HEK293 (cell line): ENCODE data around the gene VWA5A.

Source experiments
- HOXD13 ChIP-seq: sonication (generic); formaldehyde crosslinking; IDR thresholded peaks from 2 replicates; pipeline ENCODE4 v1.8.0; 2022; ENCODE audit warnings: missing genetic modification reagents, borderline replicate concordance
- MZF1 ChIP-seq: fragments of 450-650 bp; formaldehyde crosslinking; IDR thresholded peaks from 2 replicates; pipeline ENCODE4 v1.5.1; 2017; ENCODE audit warnings: missing biosample characterization, missing genetic modification characterization, borderline replicate concordance
- YY1 ChIP-seq: fragments of 450-650 bp; formaldehyde crosslinking; IDR thresholded peaks from 2 replicates; pipeline ENCODE4 v1.5.1; 2018; ENCODE audit warnings: missing biosample characterization, missing genetic modification characterization
- ZEB2 ChIP-seq: fragments of 450-650 bp; formaldehyde crosslinking; IDR thresholded peaks from 2 replicates; pipeline ENCODE4 v1.5.1; 2016; ENCODE audit warnings: missing biosample characterization, missing genetic modification characterization
- ZNF133 ChIP-seq: fragments of 450-650 bp; formaldehyde crosslinking; IDR thresholded peaks from 2 replicates; pipeline ENCODE4 v1.5.1; 2016; ENCODE audit warnings: missing biosample characterization, missing genetic modification characterization
- ZNF140 ChIP-seq: fragments of 450-650 bp; formaldehyde crosslinking; IDR thresholded peaks from 2 replicates; pipeline ENCODE4 v1.5.1; 2016; ENCODE audit warnings: missing biosample characterization, missing genetic modification characterization
- ZNF169 ChIP-seq: fragments of 450-650 bp; formaldehyde crosslinking; IDR thresholded peaks from 2 replicates; pipeline ENCODE4 v1.5.1; 2016; ENCODE audit warnings: missing biosample characterization, missing genetic modification characterization
- ZNF302 ChIP-seq: fragments of 450-650 bp; formaldehyde crosslinking; IDR thresholded peaks from 2 replicates; pipeline ENCODE4 v1.5.1; 2016; ENCODE audit warnings: missing biosample characterization, missing genetic modification characterization, low read depth
- ZNF529 ChIP-seq: fragments of 450-650 bp; formaldehyde crosslinking; IDR thresholded peaks from 2 replicates; pipeline ENCODE4 v1.5.1; 2017; ENCODE audit warnings: missing genetic modification characterization, missing biosample characterization; ENCODE audit not compliant: insufficient replicate concordance
- TF ChIP-seq, protein P1 (sequence below): fragments of 450-650 bp; formaldehyde crosslinking; IDR thresholded peaks from 2 replicates; pipeline ENCODE4 v1.5.1; 2016; ENCODE audit warnings: missing biosample characterization, missing genetic modification characterization

DNA sequence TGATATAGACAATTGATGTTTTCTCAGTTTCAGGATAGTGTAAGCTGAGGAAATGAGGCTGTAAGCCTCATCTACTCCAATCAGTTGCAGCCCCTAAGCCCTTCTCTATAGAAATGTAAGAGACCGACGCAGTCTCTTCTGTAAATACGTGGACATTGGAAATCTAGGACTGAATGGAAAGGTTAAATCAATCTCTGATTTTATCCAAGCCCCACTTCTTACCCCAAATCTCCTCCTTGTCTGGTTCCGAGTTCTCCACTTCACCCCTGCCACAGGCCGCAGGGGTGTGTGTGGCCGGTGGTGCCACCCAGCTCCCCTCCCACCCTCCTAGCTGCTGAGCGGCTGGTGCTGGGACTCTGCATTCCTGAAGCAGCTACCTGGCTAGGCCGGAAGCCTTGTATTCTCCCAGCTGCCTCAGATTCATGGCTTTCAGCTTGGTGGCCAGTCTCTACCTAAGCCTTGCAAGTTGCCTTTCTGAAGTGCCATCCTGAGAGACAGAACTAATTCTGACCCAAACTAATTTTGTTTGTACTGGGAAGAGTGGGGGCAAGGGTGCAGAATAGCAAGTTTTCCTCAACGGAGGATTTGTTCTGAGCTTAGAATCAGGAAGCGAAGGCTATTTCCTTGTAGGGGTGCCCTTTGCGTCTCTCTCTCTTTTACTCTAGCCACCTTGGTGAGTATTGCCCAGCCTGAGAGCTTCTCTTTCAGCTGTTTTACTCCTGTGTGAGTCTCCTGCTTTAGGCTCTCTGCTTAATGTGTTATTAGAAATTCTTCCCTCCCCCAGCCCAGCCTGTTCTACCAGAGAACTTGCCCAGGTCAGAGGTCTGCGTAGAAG lies 749 bp downstream of the VWA5A start:
- TF ChIP-seq, protein P1, sequence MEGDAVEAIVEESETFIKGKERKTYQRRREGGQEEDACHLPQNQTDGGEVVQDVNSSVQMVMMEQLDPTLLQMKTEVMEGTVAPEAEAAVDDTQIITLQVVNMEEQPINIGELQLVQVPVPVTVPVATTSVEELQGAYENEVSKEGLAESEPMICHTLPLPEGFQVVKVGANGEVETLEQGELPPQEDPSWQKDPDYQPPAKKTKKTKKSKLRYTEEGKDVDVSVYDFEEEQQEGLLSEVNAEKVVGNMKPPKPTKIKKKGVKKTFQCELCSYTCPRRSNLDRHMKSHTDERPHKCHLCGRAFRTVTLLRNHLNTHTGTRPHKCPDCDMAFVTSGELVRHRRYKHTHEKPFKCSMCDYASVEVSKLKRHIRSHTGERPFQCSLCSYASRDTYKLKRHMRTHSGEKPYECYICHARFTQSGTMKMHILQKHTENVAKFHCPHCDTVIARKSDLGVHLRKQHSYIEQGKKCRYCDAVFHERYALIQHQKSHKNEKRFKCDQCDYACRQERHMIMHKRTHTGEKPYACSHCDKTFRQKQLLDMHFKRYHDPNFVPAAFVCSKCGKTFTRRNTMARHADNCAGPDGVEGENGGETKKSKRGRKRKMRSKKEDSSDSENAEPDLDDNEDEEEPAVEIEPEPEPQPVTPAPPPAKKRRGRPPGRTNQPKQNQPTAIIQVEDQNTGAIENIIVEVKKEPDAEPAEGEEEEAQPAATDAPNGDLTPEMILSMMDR (tag by site-specific recombination) = no peak
- TF ChIP-seq ZNF140 (tag by site-specific recombination) (no peak), ZNF133 (tag by site-specific recombination) (no peak), MZF1 (no peak), ZNF529 (tag by site-specific recombination) (no peak), ZEB2 (tag by site-specific recombination) (no peak), ZNF169 (tag by site-specific recombination) (no peak), HOXD13 (CRISPR knock-in tag) (no peak), ZNF302 (tag by site-specific recombination) (no peak), YY1 (tag by site-specific recombination) (no peak)
